SK-MEL-5 (cell line): ENCODE data around the gene AFMID. TPM values are rescaled to one million over a fixed set of nuclear protein-coding genes. Genes with fewer than 3 reads are reported as not detected.

Experiments used
- DNase-seq: peaks from one replicate; pipeline ENCODE4 v3.0.0-alpha.2; 2016; ENCODE audit warnings: low read depth, low spot score
- in situ Hi-C: cut with HindIII; loops from 2 replicates; pipeline ENCODE4 v1.10.0; 2016; ENCODE audit warnings: low sequenced_read_pairs, high pct_unique_total_duplicates, low pct_unique_long_range_greater_than_20kb
- small RNA-seq, 2 experiments: library from RNA; depleted of rRNA; stranded (forward); fragments of <200 nt; gene quantifications; one replicate each; pipeline ENCODE3, GENCODE V24; 2014
- total RNA-seq: library from RNA; depleted of rRNA; stranded (reverse); fragments of >200 nt; shearing (Covaris generic); gene quantifications from 2 replicates; pipeline ENCODE4 v1.2.3, GENCODE V29; 2014; rRNA removed

The AFMID gene
- total RNA-seq, 1 experiment from 2014 or later = 46.6 TPM

- in situ Hi-C loops = no loop called here
- DNase-seq = no peak
Measured at GRCh38 chr17:78255953-78256706, 69.0 kb downstream of the AFMID start.

DNA sequence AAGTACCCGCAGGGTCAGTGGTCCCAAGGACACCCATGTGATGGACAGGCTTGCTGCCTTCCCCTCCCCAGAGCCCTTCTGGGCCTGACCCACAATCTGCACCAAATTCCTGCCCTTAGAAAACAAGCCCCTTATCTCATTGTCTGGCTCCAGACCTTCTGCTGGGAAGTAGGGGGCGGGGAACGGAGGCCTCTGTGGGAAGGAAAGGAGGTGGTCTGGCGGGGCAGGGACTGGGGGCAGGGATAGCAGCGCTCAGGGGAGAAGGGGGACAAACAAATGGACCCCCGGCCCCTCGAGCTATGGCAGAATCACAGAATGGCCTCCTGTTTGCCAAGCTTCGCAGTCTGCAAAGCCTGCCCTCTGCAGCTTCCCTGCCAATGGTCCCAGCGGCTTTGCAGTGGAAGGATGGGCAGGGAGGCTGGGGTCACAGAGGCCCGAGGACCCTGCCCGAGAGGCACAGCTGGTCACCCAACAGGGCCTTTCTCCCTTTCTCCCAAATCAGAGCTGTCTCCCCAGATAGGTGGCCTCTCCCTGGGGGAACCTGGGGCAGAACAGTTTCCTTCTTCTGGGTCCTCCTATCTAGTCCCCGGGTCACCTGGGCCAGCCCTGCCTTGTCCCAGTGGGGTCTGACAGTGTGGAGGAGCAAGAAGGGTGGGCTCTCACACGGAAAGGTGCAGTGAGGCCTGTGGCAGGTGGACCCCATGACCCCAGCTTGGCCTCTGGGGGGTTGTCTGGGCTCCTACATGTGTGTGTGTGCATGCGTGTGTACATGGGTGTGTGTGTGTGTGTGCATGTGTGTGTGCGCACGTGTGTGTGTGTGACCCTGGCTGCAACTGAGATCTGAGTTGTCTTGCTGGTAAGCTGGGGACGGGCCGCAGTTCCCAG, 69.8 kb downstream of the AFMID start:
- in situ Hi-C loops = no loop called here
- DNase-seq = no peak

Small RNAs within 50 kb of the gene (small RNA-seq; reads per million reads assigned to genes)
- gene AC087645.1 = 0 reads per million in 2 experiments

Other genes with a start within 250 kb of the AFMID start
- gene TNRC6C, start 228.7 kb upstream of the AFMID start, total RNA-seq = 6.9 and 7.5 TPM in 2 replicates
- 281 and 299 TPM in 2 replicates for gene TMC6, start 58.6 kb upstream of the AFMID start, total RNA-seq
- 0.45 and 2.0 TPM in 2 replicates for gene TMC8, start 56.6 kb upstream of the AFMID start, total RNA-seq
- gene C17orf99, start 41.0 kb upstream of the AFMID start, total RNA-seq = not detected in 2 replicates
- 68.5 and 87.2 TPM in 2 replicates for gene SYNGR2, start 18.8 kb upstream of the AFMID start, total RNA-seq
- 85.4 and 103 TPM in 2 replicates for gene TK1, start 310 bp upstream of the AFMID start, total RNA-seq
- gene BIRC5, start 26.9 kb downstream of the AFMID start, total RNA-seq = 164 and 167 TPM in 2 replicates
- gene TMEM235, start 44.3 kb downstream of the AFMID start, total RNA-seq = not detected in 2 replicates
- gene SOCS3, start 172.7 kb downstream of the AFMID start, total RNA-seq = 157 and 166 TPM in 2 replicates
- 41.7 and 43.5 TPM in 2 replicates for gene PGS1, start 191.3 kb downstream of the AFMID start, total RNA-seq